ENCODE results near the gene GPR108. TPM values are rescaled to one million over a fixed set of nuclear protein-coding genes. Genes with fewer than 3 reads are reported as not detected.

Gene GPR108
- total RNA-seq = 47.0 and 53.4 TPM in 2 replicates

DNA sequence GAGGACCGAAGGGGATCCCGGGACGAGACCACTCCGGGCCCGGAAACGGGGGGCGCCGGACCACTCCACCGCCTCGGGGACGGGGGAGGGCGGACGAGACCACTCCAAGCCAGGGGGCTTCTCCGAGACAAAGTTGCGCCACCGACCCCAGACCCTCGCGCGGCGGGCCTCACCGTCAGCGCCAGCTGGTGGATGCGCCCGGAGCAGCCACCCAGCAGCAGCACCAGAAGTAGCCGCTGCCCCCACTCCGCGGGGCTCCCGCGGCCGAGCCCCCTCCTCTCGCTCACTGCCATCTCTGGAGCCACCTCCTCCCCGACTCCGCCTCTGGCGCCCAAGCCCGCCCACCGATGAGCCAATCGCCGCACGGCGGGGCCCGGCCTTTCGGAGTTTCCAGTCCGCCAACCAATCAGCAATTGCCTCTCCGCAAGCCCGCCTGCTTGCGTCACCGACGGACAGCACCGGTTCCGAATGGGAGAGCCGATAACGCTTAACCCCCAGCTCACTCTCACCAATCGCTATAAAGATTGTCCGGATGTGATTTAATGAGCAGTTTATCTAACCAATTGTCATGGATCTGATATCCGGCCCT, at the start of gene GPR108:
TSS of gene GPR108 (minus strand) at position 297 of the 589 bp plus-strand sequence. CDS start at position 293, 4 bp downstream.

DNA sequence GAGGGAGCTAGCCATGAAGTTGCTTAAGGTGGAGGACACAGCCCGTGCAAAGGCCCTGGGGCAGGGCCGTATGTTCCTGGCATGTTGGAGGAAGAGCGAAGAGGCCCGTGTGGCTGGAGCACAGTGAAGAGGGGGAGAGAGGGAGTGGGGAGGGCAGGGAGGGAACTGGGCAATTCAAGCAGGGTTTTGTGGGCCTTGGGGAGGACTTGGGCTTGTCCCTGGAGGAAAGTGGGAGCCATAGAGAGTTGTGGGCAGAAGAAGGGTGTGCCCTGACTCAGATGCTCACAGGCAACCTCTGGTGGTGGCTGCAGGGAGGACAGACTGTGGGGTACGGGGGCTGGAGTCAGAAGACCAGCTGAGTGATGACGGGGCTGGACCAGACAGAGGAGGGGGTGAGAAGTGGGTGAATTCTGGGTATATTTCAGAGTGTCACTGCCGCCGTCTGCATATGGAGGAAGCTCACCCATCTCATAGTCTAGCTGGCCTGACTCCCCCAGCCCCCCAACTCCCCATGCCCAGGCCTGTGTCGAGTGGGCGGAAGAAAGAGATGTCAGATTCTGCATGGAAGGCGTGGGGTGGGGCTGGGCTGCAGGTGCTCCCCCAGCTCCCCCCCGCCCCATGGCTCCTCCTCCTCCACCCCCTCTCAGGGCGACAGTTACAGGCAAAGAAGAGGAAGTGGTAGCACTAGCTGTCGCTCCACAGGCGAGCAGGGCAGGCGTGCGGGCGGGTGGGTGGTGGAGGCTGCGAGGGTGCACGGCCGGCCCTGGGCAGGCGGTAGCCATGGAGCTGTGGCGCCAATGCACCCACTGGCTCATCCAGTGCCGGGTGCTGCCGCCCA, 34.9 kb upstream of the GPR108 start, which contains the start of gene VAV1:
TSS of gene VAV1 (plus strand) at position 681 of the 838 bp plus-strand sequence. CDS start at position 781, 100 bp downstream.

DNA sequence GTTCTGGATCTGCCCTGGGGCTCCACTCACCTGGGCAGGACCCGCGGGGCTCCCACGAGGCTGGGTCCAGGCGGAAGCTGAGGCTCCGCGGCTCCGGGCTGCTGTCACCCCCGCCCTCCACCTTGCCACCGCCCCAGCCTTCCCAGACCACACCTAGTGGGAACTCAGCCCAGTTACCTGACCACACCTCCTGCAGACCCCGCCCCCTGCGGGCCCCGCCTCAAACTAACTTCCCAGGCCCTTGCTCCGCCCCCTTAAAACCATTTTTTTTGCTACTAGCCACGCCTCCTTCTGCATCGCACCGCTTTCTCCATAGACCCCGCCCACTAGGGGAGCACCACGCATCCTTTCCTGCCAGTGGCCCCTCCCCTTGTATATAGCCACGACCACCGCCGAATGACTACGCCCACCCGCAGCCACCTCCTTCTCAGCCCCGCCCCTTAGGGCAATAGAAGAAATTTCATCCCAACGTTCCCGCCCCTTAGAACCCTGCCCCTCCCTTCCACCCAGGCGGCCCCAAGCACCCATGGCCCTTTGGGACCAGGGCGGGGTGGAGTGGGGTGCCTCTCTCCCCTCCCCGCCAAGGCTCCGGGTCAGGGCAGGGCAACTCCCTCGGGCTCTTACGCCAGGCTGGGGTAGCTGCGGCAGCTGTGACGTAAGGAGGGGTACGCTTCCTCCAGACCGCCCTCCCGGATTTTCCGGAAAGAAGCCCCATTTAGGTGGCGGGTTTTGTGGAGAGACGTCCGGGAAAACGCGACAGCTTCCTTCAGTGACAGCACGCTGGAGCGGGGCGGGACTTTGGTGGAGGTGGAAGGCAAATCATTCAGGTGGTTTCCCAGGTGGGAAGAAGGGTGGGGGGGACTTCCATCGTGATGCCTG, 30.2 kb upstream of the GPR108 start, which contains the start of gene SH2D3A:
TSS of gene SH2D3A (minus strand) at position 79 of the 879 bp plus-strand sequence. CDS start 3,687 bp downstream, outside the sequence.

DNA sequence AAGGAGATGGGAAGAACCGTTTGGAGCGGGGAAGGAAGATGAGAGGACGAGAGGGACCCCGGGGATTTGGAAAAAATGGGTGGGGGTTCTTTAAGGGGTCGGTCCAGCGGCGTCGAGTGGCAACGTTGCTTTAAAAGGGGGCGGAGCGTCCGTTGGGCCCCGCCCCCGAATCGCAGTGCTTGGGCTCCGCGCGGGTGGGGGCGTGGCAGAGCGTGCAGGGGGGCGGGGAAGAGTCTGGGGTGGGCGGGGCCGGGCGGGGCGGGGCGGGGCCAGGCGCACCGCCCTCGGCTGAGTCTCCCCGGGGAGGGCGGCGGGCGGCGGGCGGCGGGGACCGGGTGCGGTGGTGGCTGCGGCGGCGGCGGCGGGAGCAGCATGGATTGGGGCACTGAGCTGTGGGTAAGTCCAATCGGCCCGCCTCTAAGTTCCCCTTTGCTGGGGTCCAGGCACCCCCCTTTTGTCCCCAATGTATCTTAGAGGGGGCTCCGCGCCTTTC, 2.1 kb upstream of the GPR108 start, which contains the start of gene TRIP10:
TSS of gene TRIP10 (plus strand) at position 291 of the 493 bp plus-strand sequence. CDS start at position 373, 82 bp downstream.

DNA sequence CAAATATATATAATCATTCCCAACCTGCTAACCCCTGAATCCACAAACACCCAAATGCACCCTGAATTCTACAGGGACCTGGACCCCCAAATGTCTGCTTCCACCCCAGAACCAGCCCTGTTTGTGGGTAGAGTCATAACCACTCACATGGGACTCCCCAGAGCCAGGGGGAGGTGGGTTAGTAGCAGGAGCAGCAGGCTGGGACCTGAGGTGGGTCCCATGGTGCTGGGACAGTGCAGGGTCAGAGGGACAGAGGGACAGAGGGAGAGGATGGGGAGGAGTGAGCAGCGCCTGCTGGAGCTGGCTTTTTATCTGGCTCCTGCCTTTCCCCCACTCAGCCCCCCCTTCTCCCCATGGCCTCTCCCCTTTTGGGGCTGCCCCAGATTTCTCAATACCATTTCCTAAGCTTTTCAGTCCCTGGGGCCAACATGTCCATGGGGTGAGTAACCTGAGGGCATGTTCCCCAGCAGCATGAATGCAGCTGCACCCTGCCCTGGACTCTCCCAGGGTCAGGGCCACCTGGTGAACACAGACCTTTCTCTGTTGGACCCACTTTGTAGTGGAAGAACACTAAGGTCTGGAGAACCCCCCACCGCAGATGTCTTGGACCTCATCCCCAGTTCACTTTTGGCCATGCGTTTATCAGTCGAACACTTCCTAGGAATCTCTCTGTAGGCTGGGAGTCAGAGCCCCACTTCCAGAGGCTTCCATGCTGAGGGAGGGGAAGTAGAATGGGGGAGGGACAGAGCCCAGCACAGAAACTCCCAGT, 16.8 kb downstream of the GPR108 start, which contains the start of gene C3:
TSS of gene C3 (minus strand) at position 282 of the 769 bp plus-strand sequence. CDS start at position 221, 61 bp downstream.

Other genes starting within 250 kb of the GPR108 start
- gene TUBB4A, start 235.3 kb downstream of the GPR108 start, total RNA-seq = not detected in 2 replicates
- gene TNFSF9, start 206.6 kb downstream of the GPR108 start, total RNA-seq = not detected in 2 replicates
- gene CD70, start 146.4 kb downstream of the GPR108 start, total RNA-seq = not detected in 2 replicates
- gene TNFSF14, start 67.4 kb downstream of the GPR108 start, total RNA-seq = not detected in 2 replicates
- 0.33 TPM in 1 of 2 replicates, not detected in the other for gene C3, start 16.9 kb downstream of the GPR108 start, total RNA-seq
- gene TRIP10, start 2.1 kb upstream of the GPR108 start, total RNA-seq = 136 and 162 TPM in 2 replicates
- gene SH2D3A, start 29.9 kb upstream of the GPR108 start, total RNA-seq = 50.3 and 105 TPM in 2 replicates
- gene VAV1, start 35.1 kb upstream of the GPR108 start, total RNA-seq = not detected in 2 replicates
- not detected in 2 replicates for gene ADGRE1, start 150.0 kb upstream of the GPR108 start, total RNA-seq